IMR-90 (cell line): Measurements from ENCODE around the gene CCDC88A. TPM values are rescaled to one million over a fixed set of nuclear protein-coding genes. Genes with fewer than 3 reads are reported as not detected.
"Not testable (repeated sequence)": the region's sequence is repeated elsewhere in the genome, so short reads cannot be mapped to it uniquely, and the experiment has no call there.

Source experiments
- ATAC-seq: fragments of 200-7000 bp; cut with Tn5 transposase; 2 replicates; pipeline ENCODE4 v1.9.1; 2020; ENCODE audit warnings: low read depth, mild to moderate bottlenecking, moderate library complexity
- BruUV-seq: library from RNA; stranded (reverse); fragments of 400-500 nt; replicated peaks from 2 replicates; lab custom pipeline; 2021; lab: Mats Ljungman, UMichigan
- CTCF ChIA-PET: fragments of 300-600 bp; formaldehyde crosslinking; extraction: SDS; loops from one replicate; lab custom pipeline; 2021; ENCODE audit warnings: antibody characterized with exemption; lab: Yijun Ruan, JAX
- POLR2A ChIA-PET: fragments of 300-600 bp; sonication (Branson Sonifier 250); formaldehyde crosslinking; loops from one replicate; lab custom pipeline; 2022; ENCODE audit warnings: antibody characterized with exemption; ENCODE audit not compliant: unreplicated experiment; lab: Charles Lee
- DNase-seq: peaks from one replicate; pipeline ENCODE4 v3.0.0; 2013
- H2AFZ ChIP-seq: replicated peaks from 2 replicates; pipeline ENCODE3; 2013; ENCODE audit warnings: low read length, mild to moderate bottlenecking; ENCODE audit not compliant: poor library complexity
- H2AK5ac ChIP-seq: 2 replicates; pipeline ENCODE4 v1.6.1; 2013; ENCODE audit warnings: low read depth, low read length, inconsistent platforms
- H2AK9ac ChIP-seq: replicated peaks from 2 replicates; pipeline ENCODE3; 2013; ENCODE audit warnings: mild to moderate bottlenecking, low read depth, low read length, moderate library complexity; ENCODE audit not compliant: poor library complexity
- H2BK120ac ChIP-seq: 2 replicates; pipeline ENCODE4 v1.6.1; 2013; ENCODE audit warnings: low read depth, low read length, inconsistent platforms
- H2BK15ac ChIP-seq: 3 replicates; pipeline ENCODE4 v1.6.1; 2013; ENCODE audit warnings: low read depth, low read length, inconsistent platforms
- H2BK20ac ChIP-seq: 2 replicates; pipeline ENCODE4 v1.6.1; 2013; ENCODE audit warnings: low read depth, mild to moderate bottlenecking, inconsistent platforms, low read length, moderate library complexity
- H2BK5ac ChIP-seq: 2 replicates; pipeline ENCODE4 v1.6.1; 2013; ENCODE audit warnings: mild to moderate bottlenecking, low read depth, low read length, inconsistent platforms; ENCODE audit not compliant: poor library complexity, severe bottlenecking
- H3K14ac ChIP-seq: replicated peaks from 2 replicates; pipeline ENCODE4 v1.6.1; 2013; ENCODE audit warnings: low read depth, low read length, inconsistent platforms
- H3K18ac ChIP-seq: 2 replicates; pipeline ENCODE4 v1.6.1; 2013; ENCODE audit warnings: low read depth, low read length, control low read depth
- H3K23ac ChIP-seq: 2 replicates; pipeline ENCODE4 v1.6.1; 2013; ENCODE audit warnings: low read depth, low read length, inconsistent platforms
- H3K27ac ChIP-seq: 2 replicates; pipeline ENCODE4 v1.5.1; 2013; ENCODE audit warnings: mild to moderate bottlenecking, control low read depth, low read length; ENCODE audit not compliant: insufficient read depth
- H3K27me3 ChIP-seq: 2 replicates; pipeline ENCODE4 v1.6.1; 2013; ENCODE audit warnings: low read length; ENCODE audit not compliant: control insufficient read depth, insufficient read depth
- H3K36me3 ChIP-seq: 2 replicates; pipeline ENCODE4 v1.6.1; 2013; ENCODE audit warnings: low read length, mixed read lengths; ENCODE audit not compliant: control insufficient read depth, insufficient read depth
- H3K4ac ChIP-seq: 2 replicates; pipeline ENCODE4 v1.6.1; 2013; ENCODE audit warnings: low read depth, low read length, inconsistent platforms
- H3K4me1 ChIP-seq: 2 replicates; pipeline ENCODE4 v1.6.1; 2013; ENCODE audit warnings: low read length, mixed read lengths; ENCODE audit not compliant: control insufficient read depth, insufficient read depth
- H3K4me2 ChIP-seq: 2 replicates; pipeline ENCODE4 v1.6.1; 2013; ENCODE audit warnings: low read depth, mild to moderate bottlenecking, control low read depth, low read length, moderate library complexity
- H3K4me3 ChIP-seq: 2 replicates; pipeline ENCODE4 v1.5.1; 2013; ENCODE audit warnings: low read depth, mild to moderate bottlenecking, control low read depth, low read length, moderate library complexity; ENCODE audit not compliant: insufficient read depth
- H3K56ac ChIP-seq: 2 replicates; pipeline ENCODE4 v1.6.1; 2013; ENCODE audit warnings: low read length, inconsistent platforms; ENCODE audit not compliant: insufficient read depth; ENCODE audit errors: extremely low read depth
- H3K79me1 ChIP-seq, 2 experiments: 2 replicates each; pipeline ENCODE4 v1.6.1; 2013; ENCODE audit warnings: low read length in 2 of 2, inconsistent platforms in 1 of 2, low read depth in 1 of 2
- H3K9ac ChIP-seq: 2 replicates; pipeline ENCODE4 v1.6.1; 2013; ENCODE audit warnings: low read depth, low read length, control low read depth
- H3K9me1 ChIP-seq: 2 replicates; pipeline ENCODE4 v1.6.1; 2013; ENCODE audit warnings: low read length, inconsistent platforms; ENCODE audit not compliant: insufficient read depth
- H3K9me3 ChIP-seq: 2 replicates; pipeline ENCODE4 v1.6.1; 2013; ENCODE audit warnings: low read length; ENCODE audit not compliant: control insufficient read depth, insufficient read depth
- H4K20me1 ChIP-seq: 2 replicates; pipeline ENCODE4 v1.6.1; 2013; ENCODE audit warnings: low read length, inconsistent platforms; ENCODE audit not compliant: insufficient read depth
- H4K5ac ChIP-seq: 2 replicates; pipeline ENCODE4 v1.6.1; 2013; ENCODE audit warnings: mild to moderate bottlenecking, low read depth, low read length, control low read depth
- H4K8ac ChIP-seq, 2 experiments: 2 replicates each; pipeline ENCODE4 v1.6.1; 2013; ENCODE audit warnings: low read depth in 2 of 2, low read length in 2 of 2, control low read depth in 1 of 2, inconsistent platforms in 1 of 2
- H4K91ac ChIP-seq: 2 replicates; pipeline ENCODE4 v1.6.1; 2013; ENCODE audit warnings: low read depth, low read length, inconsistent platforms; ENCODE audit not compliant: insufficient read depth
- WGBS, 2 experiments: methylation state at CpG; one replicate each; pipeline versions ENCODE4 v1.1.5 to v1.1.7; 2013; ENCODE audit warnings: missing lambda C conversion rate in 2 of 2; ENCODE audit not compliant: insufficient read length in 1 of 2; ENCODE audit errors: extremely low coverage in 2 of 2; 5-methylcytosine and 5-hydroxymethylcytosine counted together
- dilution Hi-C: fragments of 300-500 bp; cut with HindIII; formaldehyde crosslinking; loops from one replicate; pipeline ENCODE4 v1.14.3; 2018; ENCODE audit warnings: low sequenced_read_pairs; ENCODE audit not compliant: unreplicated experiment
- in situ Hi-C: fragments of 300-500 bp; cut with MboI; formaldehyde crosslinking; loops from 3 replicates; pipeline ENCODE4 v1.14.3; 2019; ENCODE audit warnings: low sequenced_read_pairs, inconsistent platforms, mixed read lengths
- intact Hi-C: fragments of 100-400 bp; cut with micrococcal nuclease; formaldehyde crosslinking; loops from 2 replicates; pipeline ENCODE4 v1.10.0; 2022
- polyA plus RNA-seq, 3 experiments: library from polyadenylated mRNA; depleted of rRNA; stranded (reverse); fragments of >200 nt; gene quantifications; 2 replicates each; pipeline ENCODE4 v1.2.3, GENCODE V29; 2012; ENCODE audit warnings: low replicate concordance in 1 of 3
- total RNA-seq: library from RNA; depleted of rRNA; stranded (reverse); fragments of >200 nt; gene quantifications from 2 replicates; pipeline ENCODE4 v1.2.3, GENCODE V29; 2012

The CCDC88A gene
- total and polyA plus RNA-seq, 2 of the 4 experiments (the other 2 are of a cell fraction) = 15.6 to 63.8 TPM

- H3K4ac ChIP-seq, H3K36me3 ChIP-seq, H2BK120ac ChIP-seq, H2BK15ac ChIP-seq, H3K79me1 ChIP-seq, POLR2A ChIA-PET, H2AFZ ChIP-seq, H3K9me1 ChIP-seq, H3K27ac ChIP-seq, H3K9me3 ChIP-seq, H3K23ac ChIP-seq, H2AK5ac ChIP-seq, CTCF ChIA-PET, H3K4me2 ChIP-seq, in situ Hi-C loops, H2AK9ac ChIP-seq, H3K18ac ChIP-seq, DNase-seq, ATAC-seq, H4K8ac ChIP-seq, H4K5ac ChIP-seq, H3K27me3 ChIP-seq, intact Hi-C loops, H2BK5ac ChIP-seq, H4K20me1 ChIP-seq, dilution Hi-C loops, H3K4me1 ChIP-seq, H3K9ac ChIP-seq, H2BK20ac ChIP-seq, H3K4me3 ChIP-seq, H4K91ac ChIP-seq, H3K14ac ChIP-seq, BruUV-seq, H3K56ac ChIP-seq: not testable (repeated sequence)
- WGBS, 2 experiments = no CpG with 5 or more reads among the region's 3 CpGs
Measured at GRCh38 chr2:55450014-55450413, 30.4 kb upstream of the CCDC88A start.

DNA sequence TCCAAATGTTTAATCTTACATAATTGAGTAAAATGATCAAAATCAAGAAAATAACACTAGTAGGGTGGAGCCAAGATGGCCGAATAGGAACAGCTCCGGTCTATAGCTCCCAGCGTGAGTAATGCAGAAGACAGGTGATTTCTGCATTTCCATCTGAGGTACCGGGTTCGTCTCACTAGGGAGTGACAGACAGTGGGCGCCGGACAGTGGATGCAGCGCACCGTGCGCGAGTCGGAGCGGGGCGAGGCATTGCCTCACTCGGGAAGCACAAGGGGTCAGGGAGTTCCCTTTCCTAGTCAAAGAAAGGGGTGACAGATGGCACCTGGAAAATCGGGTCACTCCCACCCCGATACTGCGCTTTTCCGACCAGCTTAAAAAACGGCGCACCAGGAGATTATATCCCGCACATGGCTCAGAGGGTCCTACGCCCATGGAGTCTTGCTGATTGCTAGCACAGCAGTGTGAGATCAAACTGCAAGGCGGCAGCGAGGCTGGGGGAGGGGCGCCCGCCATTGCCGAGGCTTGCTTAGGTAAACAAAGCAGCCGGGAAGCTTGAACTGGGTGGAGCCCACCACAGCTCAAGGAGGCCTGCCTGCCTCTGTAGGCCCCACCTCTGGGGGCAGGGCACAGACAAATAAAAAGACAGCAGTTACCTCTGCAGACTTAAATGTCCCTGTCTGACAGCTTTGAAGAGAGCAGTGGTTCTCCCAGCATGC, 22.5 kb upstream of the CCDC88A start:
- BruUV-seq = not testable (repeated sequence)

More for the DNA sequence above, 22.5 kb upstream of the CCDC88A start:
- H3K23ac ChIP-seq, H2AK5ac ChIP-seq, in situ Hi-C loops, H2BK20ac ChIP-seq, H3K36me3 ChIP-seq, H3K27ac ChIP-seq, H2BK5ac ChIP-seq, H4K8ac ChIP-seq, H3K14ac ChIP-seq, H3K4me1 ChIP-seq, H2BK120ac ChIP-seq, POLR2A ChIA-PET, intact Hi-C loops, dilution Hi-C loops, H3K4me3 ChIP-seq, H2AFZ ChIP-seq, DNase-seq, H3K18ac ChIP-seq, H3K4ac ChIP-seq, H3K9me1 ChIP-seq, H2BK15ac ChIP-seq, ATAC-seq, H4K20me1 ChIP-seq, H4K5ac ChIP-seq, H3K56ac ChIP-seq, H3K4me2 ChIP-seq, H2AK9ac ChIP-seq, H3K9ac ChIP-seq, H3K9me3 ChIP-seq, H3K27me3 ChIP-seq, H4K91ac ChIP-seq, H3K79me1 ChIP-seq: not testable (repeated sequence)
- CTCF ChIA-PET = interaction anchor here (1.3 kb wide), 1 partner anchor 11 kb away, joined by 6 read pairs; no protein-coding TSS in a partner anchor
- WGBS, 2 experiments = 94% methylated on average over 16 of the region's 29 CpGs; no CpG with 5 or more reads in 1 of the 2 experiments
